ENCODE results near the gene ANGPTL8. TPM values are rescaled to one million over a fixed set of nuclear protein-coding genes. Genes with fewer than 3 reads are reported as not detected.
A peak's percentile ranks its signal among the peaks of the same experiment; 100 is the strongest.

The ANGPTL8 gene
- total and polyA plus RNA-seq, 4 donors: 32.4 to 107 (median 67.6) TPM

GRCh38 chr19:11237321-11237720 is 2.1 kb upstream of the ANGPTL8 start:
- Histone ChIP-seq H3K27me3 (ENCODE audit: control insufficient read depth in 4 of 4, insufficient read depth in 4 of 4, low read length in 3 of 4) (no peaks in the 10 kb centered on the region), H3K36me3 (ENCODE audit: control insufficient read depth in 4 of 4, insufficient read depth in 3 of 4, low read depth in 1 of 4, low read length in 3 of 4) (peaks cover under 1 to 12% (median 4%) of the 10 kb centered on the region in 4 donors), H3K27ac (ENCODE audit: low read depth in 1 of 2, low read length in 2 of 2) (peak overlapping the region; percentile 90 to 97), H3K4me3 (ENCODE audit: low read depth in 1 of 3, low read length in 3 of 3) (peak overlapping the region in 1 of 3 donors; percentile 12), H3K4me1 (ENCODE audit: control insufficient read depth in 4 of 4, insufficient read depth in 4 of 4, low read length in 3 of 4) (peaks cover 12 to 55% (median 40%) of the 10 kb centered on the region in 4 donors), H3K9ac (ENCODE audit: low read depth in 1 of 2, low read length in 2 of 2) (peak overlapping the region; percentile 10 to 37), H3K9me3 (ENCODE audit: control insufficient read depth in 4 of 4, low read length in 3 of 4) (no peaks in the 10 kb centered on the region)
- WGBS: 35% methylated on average over 15 of the region's 15 CpGs
- no peak for DNase-seq (ENCODE audit: low spot score)
- no peak for TF ChIP-seq JUND (IDR thresholded peaks at IDR 0.05)
- TF ChIP-seq YY1 (IDR thresholded peaks at IDR 0.05): no peak
- no peak for TF ChIP-seq ATF3 (IDR thresholded peaks at IDR 0.05)
- no peak for TF ChIP-seq MAX (IDR thresholded peaks at IDR 0.05)
- TF ChIP-seq GABPA (IDR thresholded peaks at IDR 0.05 in 1 of 2, conservative IDR thresholded peaks at IDR 0.05 in 1 of 2): no peak
- no peak for TF ChIP-seq FOXA1 (IDR thresholded peaks at IDR 0.05)

GRCh38 chr19:11238041-11238440 is 1.4 kb upstream of the ANGPTL8 start:
- H3K27ac ChIP-seq (ENCODE audit: low read depth in 1 of 2, low read length in 2 of 2): peak overlapping the region; percentile 90 to 97
- WGBS: 90% methylated on average over 11 of the region's 11 CpGs

More at GRCh38 chr19:11238041-11238440, 1.4 kb upstream of the ANGPTL8 start:
- peaks cover 0 to 7% (median 3%) of the 10 kb centered on the region in 4 donors for H3K36me3 ChIP-seq (ENCODE audit: control insufficient read depth in 4 of 4, insufficient read depth in 3 of 4, low read depth in 1 of 4, low read length in 3 of 4)
- no peaks in the 10 kb centered on the region for H3K27me3 ChIP-seq (ENCODE audit: control insufficient read depth in 4 of 4, insufficient read depth in 4 of 4, low read length in 3 of 4)
- H3K4me3 ChIP-seq (ENCODE audit: low read depth in 1 of 3, low read length in 3 of 3): no peak overlapping the region
- H3K9ac ChIP-seq (ENCODE audit: low read depth in 1 of 2, low read length in 2 of 2): no peak overlapping the region
- DNase-seq (ENCODE audit: low spot score): no peak
- H3K9me3 ChIP-seq (ENCODE audit: control insufficient read depth in 4 of 4, low read length in 3 of 4): no peaks in the 10 kb centered on the region
- peaks cover 12 to 61% (median 41%) of the 10 kb centered on the region in 4 donors for H3K4me1 ChIP-seq (ENCODE audit: control insufficient read depth in 4 of 4, insufficient read depth in 4 of 4, low read length in 3 of 4)
- TF ChIP-seq CTCF (IDR thresholded peaks at IDR 0.05; ENCODE audit: low read depth, low read length, missing input control) (no peak), REST (IDR thresholded peaks at IDR 0.05) (no peak)
